GDM1 (cell line): Measurements from ENCODE around the gene VGF.

Source experiments
- DNase-seq: peaks from one replicate; lab custom pipeline; 2025; lab: John Stamatoyannopoulos, UW

VGF gene

GRCh38 chr7:101165958-101166647 is 734 bp upstream of the VGF start:
- DNase-seq = no peak

GRCh38 chr7:101164071-101164840 is 1.1 kb downstream of the VGF start:
- no peak for DNase-seq

- no peak for DNase-seq
These were observed 1.9 kb downstream of the VGF start for GRCh38 chr7:101163279-101164070.

DNA sequence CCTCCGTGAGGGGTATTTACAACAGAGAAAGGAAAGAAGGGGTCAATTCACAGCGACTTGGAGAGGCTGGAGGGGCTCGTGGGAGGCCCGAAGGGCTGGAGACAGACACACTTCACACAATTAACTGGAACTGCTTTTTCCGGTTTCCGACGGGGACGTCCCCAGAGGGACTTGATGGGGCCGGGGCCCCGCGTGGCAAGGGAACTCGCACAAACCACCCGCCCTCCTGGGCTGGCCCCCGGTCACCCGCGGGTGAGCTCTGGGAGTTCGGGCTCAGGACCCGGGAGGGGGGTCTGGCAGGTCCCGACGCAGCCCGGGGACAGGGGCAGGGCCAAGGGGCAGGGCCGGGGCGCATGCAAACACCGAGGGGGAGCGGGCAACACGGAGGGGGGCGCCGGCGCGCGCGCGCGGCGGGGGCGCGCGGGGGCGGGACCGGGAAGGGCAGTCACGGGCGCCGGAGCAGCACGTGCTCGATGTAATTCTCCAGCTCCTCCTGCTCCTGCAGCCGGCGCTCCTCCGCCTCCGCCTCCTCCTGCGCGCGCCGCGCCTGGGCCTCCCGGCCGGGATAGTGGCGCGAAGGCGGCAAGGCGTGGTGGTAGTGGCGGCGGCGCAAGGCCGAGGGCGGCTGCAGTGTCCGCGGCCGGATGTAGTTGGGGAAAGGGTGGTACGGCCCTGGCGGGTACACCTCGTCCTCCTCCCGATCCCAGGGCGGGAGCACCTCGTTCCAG is 2.7 kb downstream of the VGF start:
- DNase-seq = no peak

DNA sequence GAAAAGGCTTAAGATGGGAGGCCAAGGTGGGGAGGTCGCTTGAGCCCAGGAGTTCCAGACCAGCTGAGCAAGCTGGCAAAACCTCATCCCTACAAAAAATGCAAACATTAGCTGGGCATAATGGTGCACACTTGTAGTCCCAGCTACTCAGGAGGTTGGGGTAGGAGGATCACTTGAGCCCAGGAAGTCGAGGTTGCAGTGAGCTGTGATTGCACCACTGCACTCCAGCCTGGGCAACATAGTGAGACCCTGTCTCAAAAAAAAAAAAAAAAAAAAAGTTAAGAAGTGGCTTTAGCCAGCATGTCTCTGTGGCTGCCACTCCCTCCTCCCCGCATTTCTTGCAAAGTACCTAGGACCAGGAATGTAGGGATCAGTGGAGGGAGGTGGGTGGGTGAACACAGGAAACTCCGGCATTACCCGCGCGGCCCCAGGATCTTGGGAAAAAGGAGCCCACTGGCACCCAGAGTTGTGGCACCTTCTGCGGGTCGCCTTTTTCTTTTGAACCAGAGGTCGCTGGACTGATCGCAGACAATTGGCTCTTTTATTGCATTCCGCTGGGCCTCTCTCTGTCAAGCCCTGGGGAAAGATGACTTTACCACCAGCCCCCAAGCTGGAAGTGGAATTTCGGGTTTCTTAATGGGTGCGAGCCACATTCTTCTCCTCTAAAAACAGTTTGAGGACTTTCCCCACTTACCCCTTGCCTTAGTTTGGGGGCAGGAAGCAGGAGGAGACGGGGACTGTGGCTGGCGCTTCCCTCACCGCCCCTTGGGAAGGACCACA is 3.5 kb downstream of the VGF start:
- DNase-seq = no peak

DNA sequence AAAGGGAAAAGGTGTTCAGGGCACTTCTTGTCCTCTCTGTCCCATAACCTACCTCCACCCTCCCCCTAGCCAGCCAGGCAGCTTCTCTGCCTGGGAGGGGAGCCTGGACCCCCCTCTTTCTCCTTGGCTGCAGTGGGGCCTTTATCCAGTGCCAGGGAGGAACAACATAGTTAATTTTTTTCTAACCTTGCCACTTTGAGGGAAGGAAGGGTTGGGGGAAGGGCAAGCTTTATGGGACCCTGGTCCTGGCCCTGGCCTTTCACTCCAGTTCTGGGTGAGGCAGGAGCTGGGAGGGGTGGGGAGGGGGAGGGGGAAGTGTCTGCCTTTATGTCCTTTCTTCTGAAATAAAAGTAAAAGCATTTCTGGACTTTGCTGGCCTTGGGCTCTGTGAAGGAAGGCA is 4.5 kb downstream of the VGF start:
- DNase-seq = no peak

- no peak for DNase-seq
These were observed 5.4 kb downstream of the VGF start for GRCh38 chr7:101159696-101160674.

- DNase-seq = no peak
These were observed 8.3 kb downstream of the VGF start for GRCh38 chr7:101156866-101157589.

GRCh38 chr7:101156277-101156676 is 9.1 kb downstream of the VGF start:
- DNase-seq = no peak

- no peak for DNase-seq
These were observed 10.1 kb downstream of the VGF start for GRCh38 chr7:101155303-101155702.

GRCh38 chr7:101154693-101155102 is 10.7 kb downstream of the VGF start:
- DNase-seq = no peak

DNA sequence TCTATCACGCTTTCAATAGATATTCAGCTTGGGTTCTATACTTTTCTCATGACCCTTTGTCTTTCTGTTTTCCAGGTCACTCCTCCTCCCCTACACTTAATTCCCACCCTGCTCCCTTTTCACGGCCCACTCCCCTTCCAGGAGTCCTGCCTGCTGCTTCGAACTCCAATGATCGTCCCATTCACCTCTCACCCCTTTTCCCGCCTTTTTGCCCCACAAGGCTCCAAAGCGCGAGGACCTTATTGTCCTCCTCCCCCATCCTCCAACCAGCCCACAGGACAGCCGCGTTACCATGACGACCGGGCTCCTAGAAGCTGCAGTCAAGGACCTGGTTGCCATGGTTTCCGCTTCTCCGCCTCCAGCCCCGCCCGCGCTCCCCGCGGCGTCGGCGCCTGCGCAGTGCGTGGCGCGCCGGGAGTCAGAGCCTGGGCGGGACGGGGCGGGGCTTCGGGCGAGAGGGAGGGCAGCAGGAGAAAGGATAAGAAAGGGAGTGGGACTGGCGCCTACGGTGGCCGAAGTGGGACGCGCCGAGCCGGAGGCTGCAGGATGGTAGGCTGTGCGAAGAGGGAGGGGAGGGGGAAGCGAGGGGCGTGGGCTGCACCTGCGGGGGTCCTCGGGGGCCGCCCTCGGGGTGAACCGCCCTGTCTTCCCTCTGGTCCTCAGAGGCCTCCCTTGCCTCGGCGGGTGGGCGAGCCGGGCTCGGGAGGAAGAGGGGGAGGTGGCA is 11.2 kb downstream of the VGF start, which contains the start of gene AP1S1:
TSS of gene AP1S1 (plus strand) at position 508 of the 724 bp plus-strand sequence. CDS start at position 547, 39 bp downstream.
- DNase-seq = peak; percentile 93

DNA sequence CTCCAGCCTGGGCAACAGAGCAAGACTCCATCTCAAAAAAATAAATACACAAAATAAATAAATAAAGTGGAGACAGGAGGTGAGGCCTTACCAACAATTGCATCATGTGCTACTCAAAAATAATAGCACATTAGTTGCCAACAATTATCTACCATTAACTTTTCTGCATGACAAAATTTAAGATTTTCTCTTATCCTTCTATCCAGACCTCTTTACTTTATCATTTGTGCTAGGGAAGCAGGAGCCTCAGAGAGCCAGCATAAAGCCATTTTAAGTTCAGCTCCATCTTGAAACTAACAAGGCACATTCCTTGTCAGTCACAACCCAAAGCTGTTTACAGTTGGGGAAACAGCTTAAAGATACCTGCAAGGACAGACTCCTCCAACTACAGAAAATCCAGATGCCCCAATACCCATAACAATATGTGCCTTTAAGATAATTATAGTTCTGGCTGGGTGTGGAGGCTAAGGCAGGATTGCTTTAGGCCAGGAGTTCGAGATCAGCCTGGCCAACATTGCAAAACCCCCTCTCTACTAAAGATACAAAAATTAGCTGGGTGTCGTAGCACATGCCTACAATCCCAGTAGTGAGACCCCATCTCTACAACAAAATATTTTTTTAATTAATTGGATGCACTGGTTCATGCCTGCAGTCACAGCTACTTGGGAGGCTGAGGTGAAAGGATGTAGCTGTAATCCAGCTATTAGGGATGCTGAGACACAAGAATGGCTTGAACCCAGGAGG is 13.3 kb downstream of the VGF start:
- DNase-seq = no peak

- DNase-seq = no peak
These were observed 24.5 kb downstream of the VGF start for GRCh38 chr7:101140746-101141382.

DNA sequence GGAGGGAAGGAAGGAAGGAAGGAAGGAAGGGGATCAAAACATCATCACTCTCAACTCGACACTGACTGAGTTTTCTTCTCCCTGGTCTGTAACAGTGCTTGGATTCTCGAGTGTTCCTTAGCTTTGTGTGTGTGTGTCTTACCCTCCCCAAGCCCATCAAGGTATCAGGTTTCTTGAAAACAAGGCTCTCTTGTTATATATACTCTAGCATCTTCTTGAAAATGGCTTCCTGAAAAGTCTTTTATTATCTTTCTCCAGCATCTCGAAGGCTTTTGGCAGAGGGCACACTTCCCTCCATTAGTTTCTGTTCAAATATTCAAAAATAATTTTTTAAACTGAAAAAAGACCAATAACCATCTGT is 25.1 kb downstream of the VGF start:
- DNase-seq = no peak

- peak; percentile 78 for DNase-seq
These were observed 27.0 kb downstream of the VGF start for GRCh38 chr7:101138213-101138870.

DNA sequence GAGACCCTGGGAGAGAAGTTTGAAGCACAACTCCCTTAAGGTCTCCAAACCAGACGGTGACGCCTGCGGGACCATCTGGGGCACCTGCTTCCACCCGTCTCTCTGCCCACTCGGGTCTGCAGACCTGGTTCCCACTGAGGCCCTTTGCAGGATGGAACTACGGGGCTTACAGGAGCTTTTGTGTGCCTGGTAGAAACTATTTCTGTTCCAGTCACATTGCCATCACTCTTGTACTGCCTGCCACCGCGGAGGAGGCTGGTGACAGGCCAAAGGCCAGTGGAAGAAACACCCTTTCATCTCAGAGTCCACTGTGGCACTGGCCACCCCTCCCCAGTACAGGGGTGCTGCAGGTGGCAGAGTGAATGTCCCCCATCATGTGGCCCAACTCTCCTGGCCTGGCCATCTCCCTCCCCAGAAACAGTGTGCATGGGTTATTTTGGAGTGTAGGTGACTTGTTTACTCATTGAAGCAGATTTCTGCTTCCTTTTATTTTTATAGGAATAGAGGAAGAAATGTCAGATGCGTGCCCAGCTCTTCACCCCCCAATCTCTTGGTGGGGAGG is 27.6 kb downstream of the VGF start:
- no peak for DNase-seq
